ENCODE results near the gene TRMT10B.
A peak's percentile ranks its signal among the peaks of the same experiment; 100 is the strongest.

TRMT10B gene

GRCh38 chr9:37811906-37812476 lies 58.4 kb downstream of the TRMT10B start (continued):
- TF ChIP-seq KLF10 (tag by site-specific recombination; IDR thresholded peaks at IDR 0.05) (no peak), HOXD13 (CRISPR knock-in tag; IDR thresholded peaks at IDR 0.05; ENCODE audit: borderline replicate concordance) (no peak), ZNF544 (tag by site-specific recombination; IDR thresholded peaks at IDR 0.05) (no peak), ZNF791 (tag by site-specific recombination; IDR thresholded peaks at IDR 0.05) (no peak), ZFHX2 (tag by site-specific recombination; conservative IDR thresholded peaks at IDR 0.05) (no peak)
- TF ChIP-seq, protein P1, sequence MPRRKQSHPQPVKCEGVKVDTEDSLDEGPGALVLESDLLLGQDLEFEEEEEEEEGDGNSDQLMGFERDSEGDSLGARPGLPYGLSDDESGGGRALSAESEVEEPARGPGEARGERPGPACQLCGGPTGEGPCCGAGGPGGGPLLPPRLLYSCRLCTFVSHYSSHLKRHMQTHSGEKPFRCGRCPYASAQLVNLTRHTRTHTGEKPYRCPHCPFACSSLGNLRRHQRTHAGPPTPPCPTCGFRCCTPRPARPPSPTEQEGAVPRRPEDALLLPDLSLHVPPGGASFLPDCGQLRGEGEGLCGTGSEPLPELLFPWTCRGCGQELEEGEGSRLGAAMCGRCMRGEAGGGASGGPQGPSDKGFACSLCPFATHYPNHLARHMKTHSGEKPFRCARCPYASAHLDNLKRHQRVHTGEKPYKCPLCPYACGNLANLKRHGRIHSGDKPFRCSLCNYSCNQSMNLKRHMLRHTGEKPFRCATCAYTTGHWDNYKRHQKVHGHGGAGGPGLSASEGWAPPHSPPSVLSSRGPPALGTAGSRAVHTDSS (tag by site-specific recombination; IDR thresholded peaks at IDR 0.05), result no peak

DNA sequence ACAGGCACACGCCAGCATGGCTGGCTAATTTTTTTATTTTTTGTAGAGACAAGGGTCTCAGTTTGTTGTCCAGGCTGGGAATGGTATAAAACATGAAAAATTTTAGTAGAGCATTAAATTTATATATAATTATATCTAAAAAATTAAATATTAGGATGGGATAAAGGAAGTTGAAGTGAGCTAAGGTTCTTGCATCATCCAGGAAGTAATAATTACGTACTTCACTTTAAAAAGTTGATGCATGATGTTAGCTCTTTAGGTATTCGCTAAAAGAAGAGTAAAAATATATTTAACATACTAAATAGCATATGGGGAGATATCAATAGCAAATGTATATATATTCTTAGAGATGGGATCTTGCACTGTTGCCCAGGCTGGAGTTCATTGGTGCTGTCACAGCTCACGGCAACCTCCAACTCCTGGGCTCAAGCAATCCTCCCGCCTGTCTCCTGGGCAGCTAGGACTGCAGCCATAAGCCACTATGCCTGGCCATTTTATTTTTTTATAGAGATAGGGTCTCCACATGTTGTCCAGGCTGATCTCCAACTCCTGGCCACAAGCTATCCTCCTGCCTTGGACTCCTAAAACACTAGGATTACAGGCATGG lies 59.3 kb downstream of the TRMT10B start:
- Histone ChIP-seq H3K9me3 (ENCODE audit: control insufficient read depth, insufficient read depth, low read depth, low read length) (no peaks in the 10 kb centered on the region), H3K27ac (ENCODE audit: extremely low read depth, low read depth, low read length) (no peak overlapping the region), H3K4me1 (ENCODE audit: control insufficient read depth, insufficient read depth, low read length) (no peaks in the 10 kb centered on the region), H3K4me3 (ENCODE audit: low read depth, low read length) (no peak overlapping the region), H3K36me3 (ENCODE audit: control insufficient read depth in 2 of 2, insufficient read depth in 1 of 2, low read length in 2 of 2) (peaks cover 3 to 7% of the 10 kb centered on the region in 2 experiments)
- ChIA-PET CTCF (interaction anchor here (1.1 kb wide), 1 partner anchor 65 kb away, joined by 4 read pairs; no protein-coding TSS in a partner anchor), POLR2A (interaction anchor here (2.7 kb wide), 1 partner anchor 12 kb away, joined by 12 read pairs; the partner anchor contains the start of gene DCAF10)
- TF ChIP-seq ZNF707 (tag by site-specific recombination; IDR thresholded peaks at IDR 0.05), result no peak
- no peak for TF ChIP-seq ZNF677 (tag by site-specific recombination; IDR thresholded peaks at IDR 0.05)
- TF ChIP-seq ZNF121 (tag by site-specific recombination; IDR thresholded peaks at IDR 0.05), result 0 out of 2 replicates have a peak, but pooled peaks have one; percentile 32

DNA sequence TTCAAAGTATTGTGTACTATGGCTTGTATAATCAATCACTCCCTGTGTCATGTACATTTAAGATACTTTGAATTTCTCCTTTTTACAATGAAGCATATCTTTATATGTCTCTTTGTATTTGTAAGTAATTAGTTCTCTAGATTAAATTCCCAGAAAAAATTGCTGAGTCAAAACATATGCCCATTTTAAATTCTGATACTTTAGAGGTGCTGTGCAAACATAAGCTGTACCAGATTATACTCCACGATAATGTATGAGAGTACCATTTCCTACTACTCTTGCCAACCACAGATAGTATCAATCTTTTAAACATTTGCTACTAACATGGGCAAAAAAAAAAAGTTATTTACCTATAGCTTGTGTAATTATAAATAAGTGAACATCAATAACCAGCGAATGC lies 65.2 kb downstream of the TRMT10B start:
- H3K9me3 ChIP-seq (ENCODE audit: control insufficient read depth, insufficient read depth, low read depth, low read length), result no peaks in the 10 kb centered on the region
- peaks cover 9 to 31% of the 10 kb centered on the region in 2 experiments for H3K36me3 ChIP-seq (ENCODE audit: control insufficient read depth in 2 of 2, insufficient read depth in 1 of 2, low read length in 2 of 2)
- ChIA-PET CTCF (no interaction called here), POLR2A (no interaction called here)
- no peak overlapping the region for H3K4me3 ChIP-seq (ENCODE audit: low read depth, low read length)
- no peaks in the 10 kb centered on the region for H3K4me1 ChIP-seq (ENCODE audit: control insufficient read depth, insufficient read depth, low read length)
- TF ChIP-seq PATZ1 (tag by site-specific recombination; IDR thresholded peaks at IDR 0.05), result no peak
- no peak for TF ChIP-seq ZBTB7A (tag by site-specific recombination; IDR thresholded peaks at IDR 0.05; ENCODE audit: low read depth)
- TF ChIP-seq ZNF16 (tag by site-specific recombination; IDR thresholded peaks at IDR 0.05; ENCODE audit: low read depth), result no peak
- H3K27ac ChIP-seq (ENCODE audit: extremely low read depth, low read depth, low read length), result no peak overlapping the region

- no peaks in the 10 kb centered on the region for H3K9me3 ChIP-seq (ENCODE audit: control insufficient read depth, insufficient read depth, low read depth, low read length)
- ChIA-PET POLR2A (interaction anchor here (0.6 kb wide), 1 partner anchor 121 kb away, joined by 5 read pairs; no protein-coding TSS in a partner anchor), CTCF (no interaction called here)
- no peaks in the 10 kb centered on the region for H3K4me1 ChIP-seq (ENCODE audit: control insufficient read depth, insufficient read depth, low read length)
- H3K4me3 ChIP-seq (ENCODE audit: low read depth, low read length), result no peak overlapping the region
- H3K36me3 ChIP-seq (ENCODE audit: control insufficient read depth in 2 of 2, insufficient read depth in 1 of 2, low read length in 2 of 2), result peaks cover 15 to 38% of the 10 kb centered on the region in 2 experiments
- no peak overlapping the region for H3K27ac ChIP-seq (ENCODE audit: extremely low read depth, low read depth, low read length)
- no peak for TF ChIP-seq EGR2 (tag by site-specific recombination; IDR thresholded peaks at IDR 0.05; ENCODE audit: low read depth)
- no peak for TF ChIP-seq ZFP3 (tag by site-specific recombination; IDR thresholded peaks at IDR 0.05; ENCODE audit: low read depth)
- TF ChIP-seq ZNF266 (tag by site-specific recombination; IDR thresholded peaks at IDR 0.05; ENCODE audit: low read depth), result no peak
- TF ChIP-seq ZNF501 (tag by site-specific recombination; IDR thresholded peaks at IDR 0.05), result no peak
- TF ChIP-seq ZNF175 (tag by site-specific recombination; IDR thresholded peaks at IDR 0.05), result no peak
- TF ChIP-seq KLF16 (tag by site-specific recombination; IDR thresholded peaks at IDR 0.05), result no peak
- TF ChIP-seq KLF7 (tag by site-specific recombination; IDR thresholded peaks at IDR 0.05; ENCODE audit: borderline replicate concordance), result no peak
- TF ChIP-seq PBX3 (CRISPR knock-in tag; IDR thresholded peaks at IDR 0.05), result no peak
- TF ChIP-seq ZNF629 (tag by site-specific recombination; IDR thresholded peaks at IDR 0.05), result no peak
Measured at GRCh38 chr9:37820142-37820541, 66.5 kb downstream of the TRMT10B start.
